ENCODE data around the gene RRP15. TPM values are rescaled to one million over a fixed set of nuclear protein-coding genes. Genes with fewer than 3 reads are reported as not detected.
A peak's percentile ranks its signal among the peaks of the same experiment; 100 is the strongest.

The RRP15 gene
- total RNA-seq, 1 donor from 2014 or later: 15.8 TPM

GRCh38 chr1:218259339-218259738 lies 25.8 kb upstream of the RRP15 start:
- Mint-ChIP-seq H3K27me3 (ENCODE audit: insufficient read depth, low read depth) (peaks cover 4% of the 10 kb centered on the region), H3K4me3 (no peak overlapping the region), H3K27ac (no peak overlapping the region), H3K9me3 (peaks cover 8% of the 10 kb centered on the region), H3K36me3 (no peaks in the 10 kb centered on the region), H3K4me1 (peaks cover 4% of the 10 kb centered on the region)
- H3K27ac ChIP-seq: no peak overlapping the region
- H3K4me1 ChIP-seq: no peaks in the 10 kb centered on the region
- H4K20me1 ChIP-seq (ENCODE audit: low read depth): no peaks in the 10 kb centered on the region
- H3K27me3 ChIP-seq: no peaks in the 10 kb centered on the region
- H3F3A ChIP-seq (ENCODE audit: low read depth): no peaks in the 10 kb centered on the region
- H3K79me2 ChIP-seq (ENCODE audit: low read depth): no peaks in the 10 kb centered on the region
- H3K9ac ChIP-seq: no peak overlapping the region
- no peak for DNase-seq (ENCODE audit: low spot score)
- no peak overlapping the region for H3K4me2 ChIP-seq
- H3K36me3 ChIP-seq: no peaks in the 10 kb centered on the region
- no peaks in the 10 kb centered on the region for H3K9me3 ChIP-seq (ENCODE audit: low read depth)
- H2AFZ ChIP-seq (replicated peaks): no peak overlapping the region
- TF ChIP-seq EZH2 (IDR thresholded peaks at IDR 0.05) (no peak), EZH2phosphoT487 (IDR thresholded peaks at IDR 0.05) (no peak), CTCF (IDR thresholded peaks at IDR 0.05) (no peak)
- no peak overlapping the region for H3K4me3 ChIP-seq

- no peaks in the 10 kb centered on the region for H4K20me1 ChIP-seq (ENCODE audit: low read depth)
- Mint-ChIP-seq H3K27ac (no peak overlapping the region), H3K36me3 (no peaks in the 10 kb centered on the region), H3K9me3 (peaks cover 8% of the 10 kb centered on the region), H3K27me3 (ENCODE audit: insufficient read depth, low read depth) (peaks cover 3% of the 10 kb centered on the region), H3K4me3 (no peak overlapping the region), H3K4me1 (no peaks in the 10 kb centered on the region)
- H3K36me3 ChIP-seq: no peaks in the 10 kb centered on the region
- H3K27ac ChIP-seq: no peak overlapping the region
- H3K9ac ChIP-seq: no peak overlapping the region
- DNase-seq (ENCODE audit: low spot score): peak; percentile 44
- H2AFZ ChIP-seq (replicated peaks): no peak overlapping the region
- no peak overlapping the region for H3K4me2 ChIP-seq
- no peaks in the 10 kb centered on the region for H3K27me3 ChIP-seq
- no peaks in the 10 kb centered on the region for H3F3A ChIP-seq (ENCODE audit: low read depth)
- no peak overlapping the region for H3K4me3 ChIP-seq
- no peak for TF ChIP-seq EZH2 (IDR thresholded peaks at IDR 0.05)
- no peak for TF ChIP-seq EZH2phosphoT487 (IDR thresholded peaks at IDR 0.05)
- peak; percentile 66 for TF ChIP-seq CTCF (IDR thresholded peaks at IDR 0.05)
- H3K79me2 ChIP-seq (ENCODE audit: low read depth): no peaks in the 10 kb centered on the region
- H3K4me1 ChIP-seq: no peaks in the 10 kb centered on the region
- no peaks in the 10 kb centered on the region for H3K9me3 ChIP-seq (ENCODE audit: low read depth)
Observed at GRCh38 chr1:218259800-218260199, 25.3 kb upstream of the RRP15 start.

GRCh38 chr1:218262259-218262658 lies 22.8 kb upstream of the RRP15 start:
- no peaks in the 10 kb centered on the region for H3K79me2 ChIP-seq (ENCODE audit: low read depth)
- no peak for DNase-seq (ENCODE audit: low spot score)
- Mint-ChIP-seq H3K27ac (no peak overlapping the region), H3K36me3 (no peaks in the 10 kb centered on the region), H3K9me3 (peaks cover 8% of the 10 kb centered on the region), H3K27me3 (ENCODE audit: insufficient read depth, low read depth) (peaks cover 7% of the 10 kb centered on the region), H3K4me3 (no peak overlapping the region), H3K4me1 (no peaks in the 10 kb centered on the region)
- no peaks in the 10 kb centered on the region for H4K20me1 ChIP-seq (ENCODE audit: low read depth)
- no peaks in the 10 kb centered on the region for H3K36me3 ChIP-seq
- TF ChIP-seq EZH2phosphoT487 (IDR thresholded peaks at IDR 0.05): no peak
- no peak for TF ChIP-seq EZH2 (IDR thresholded peaks at IDR 0.05)
- TF ChIP-seq CTCF (IDR thresholded peaks at IDR 0.05): no peak
- H3K27me3 ChIP-seq: no peaks in the 10 kb centered on the region
- no peaks in the 10 kb centered on the region for H3K4me1 ChIP-seq
- no peak overlapping the region for H3K27ac ChIP-seq
- H3K9me3 ChIP-seq (ENCODE audit: low read depth): no peaks in the 10 kb centered on the region
- no peak overlapping the region for H2AFZ ChIP-seq (replicated peaks)
- H3K9ac ChIP-seq: no peak overlapping the region
- no peak overlapping the region for H3K4me3 ChIP-seq
- H3F3A ChIP-seq (ENCODE audit: low read depth): no peaks in the 10 kb centered on the region
- no peak overlapping the region for H3K4me2 ChIP-seq

All from neural progenitor cell (in vitro differentiated cells).